GM19452 (cell line): ENCODE results near the gene SORL1.

Experiments used
- ATAC-seq: cut with Tn5 transposase; IDR thresholded peaks from one replicate; pipeline ENCODE4 v1.9.1; 2021; ENCODE audit not compliant: unreplicated experiment

SORL1 gene

DNA sequence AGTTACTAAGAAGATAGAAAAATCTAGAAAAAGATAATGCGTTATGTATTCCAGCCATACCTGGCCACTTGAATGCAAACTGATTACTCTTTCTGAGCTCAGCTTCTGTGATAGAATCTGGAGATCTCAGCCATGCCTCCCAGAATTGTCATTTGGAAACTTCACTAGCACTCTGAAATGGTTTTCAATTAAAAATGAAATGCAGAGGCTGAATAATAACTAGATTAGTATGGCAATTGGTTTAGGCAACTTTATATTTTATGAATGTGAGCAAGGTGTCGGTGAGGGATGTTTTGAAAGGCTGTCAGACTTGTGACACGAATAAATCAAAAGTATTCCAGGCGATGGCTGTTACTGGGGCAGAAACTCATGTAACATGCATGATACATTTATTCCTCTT is 129.5 kb downstream of the SORL1 start:
- ATAC-seq: no peak

- no peak for ATAC-seq
Observed at GRCh38 chr11:121582296-121582695, 130.2 kb downstream of the SORL1 start.

GRCh38 chr11:121583825-121584224 is 131.7 kb downstream of the SORL1 start:
- ATAC-seq: no peak

- ATAC-seq: no peak
Observed at GRCh38 chr11:121586750-121587149, 134.6 kb downstream of the SORL1 start.

- no peak for ATAC-seq
Observed at GRCh38 chr11:121587182-121587581, 135.1 kb downstream of the SORL1 start.

DNA sequence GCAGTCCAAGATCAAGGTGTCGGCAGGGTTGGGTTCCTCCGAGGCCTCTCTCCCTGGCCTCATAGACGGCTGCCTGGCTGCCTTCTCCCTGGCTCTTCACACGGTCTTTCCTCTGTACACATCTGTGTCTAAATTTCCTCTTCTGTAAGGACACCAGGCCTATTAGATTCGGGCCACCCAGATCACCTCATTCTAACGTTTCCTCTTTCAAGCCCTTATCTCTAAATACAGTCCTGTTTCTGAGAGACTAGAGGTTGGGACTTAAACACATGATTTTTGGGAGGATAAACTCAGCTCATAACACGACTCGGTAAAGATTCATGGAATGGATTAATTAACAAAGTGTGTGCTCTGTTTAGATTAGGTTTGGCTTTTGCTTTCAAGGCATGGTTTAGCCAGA is 136.6 kb downstream of the SORL1 start:
- no peak for ATAC-seq

GRCh38 chr11:121589946-121590537 is 137.9 kb downstream of the SORL1 start:
- peak; percentile 85 for ATAC-seq

- ATAC-seq: no peak
Observed at GRCh38 chr11:121590772-121591404, 138.8 kb downstream of the SORL1 start.

- peak; percentile 32 for ATAC-seq
Observed at GRCh38 chr11:121591405-121592033, 139.4 kb downstream of the SORL1 start.

GRCh38 chr11:121592708-121593107 is 140.6 kb downstream of the SORL1 start:
- no peak for ATAC-seq

- ATAC-seq: no peak
Observed at GRCh38 chr11:121595717-121596161, 143.6 kb downstream of the SORL1 start.

- ATAC-seq: no peak
Observed at GRCh38 chr11:121596195-121597155, 144.4 kb downstream of the SORL1 start.

GRCh38 chr11:121603316-121603715 is 151.2 kb downstream of the SORL1 start:
- ATAC-seq: no peak

- ATAC-seq: no peak
Observed at GRCh38 chr11:121604152-121604551, 152.0 kb downstream of the SORL1 start.

GRCh38 chr11:121606354-121606753 is 154.2 kb downstream of the SORL1 start:
- no peak for ATAC-seq

DNA sequence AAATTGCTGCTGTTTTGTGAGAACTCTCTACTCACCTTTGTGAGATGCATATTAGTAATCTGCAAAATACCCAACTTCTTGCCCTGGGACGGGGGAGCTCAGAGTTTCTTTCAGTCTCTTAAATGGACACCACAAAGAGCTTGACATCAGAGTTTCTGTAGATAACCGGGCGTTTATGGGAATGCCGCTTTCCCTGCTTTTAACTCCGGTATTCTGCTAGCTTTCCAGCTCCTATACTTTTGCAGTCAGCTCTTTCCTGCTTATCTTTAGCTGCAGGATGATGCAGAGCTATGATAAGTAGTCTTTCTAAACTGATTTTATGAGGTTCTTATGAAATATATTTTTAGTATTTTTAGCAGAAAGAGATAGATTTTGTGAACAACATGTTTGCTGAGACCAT is 155.2 kb downstream of the SORL1 start:
- ATAC-seq: no peak

GRCh38 chr11:121608545-121609098 is 156.5 kb downstream of the SORL1 start:
- no peak for ATAC-seq

DNA sequence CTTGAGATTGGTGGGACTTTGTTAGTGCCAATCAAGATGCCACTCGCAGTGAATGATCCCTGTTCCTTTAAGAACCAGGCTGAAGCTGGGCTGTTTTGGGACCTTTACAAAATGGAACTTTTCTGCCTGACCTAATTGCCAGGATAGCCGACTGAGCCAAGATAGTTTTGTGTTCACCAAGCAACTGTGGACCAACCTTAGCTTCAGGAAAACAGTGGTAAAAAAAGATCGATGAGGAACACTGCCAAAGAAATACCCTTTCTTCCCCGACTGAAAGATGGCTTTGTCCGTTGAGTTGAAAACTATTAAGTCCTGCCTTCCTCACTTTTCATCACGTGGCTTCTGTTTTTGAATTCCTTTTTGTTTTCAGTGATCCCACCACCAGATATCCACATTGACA is 158.6 kb downstream of the SORL1 start:
- no peak for ATAC-seq

- ATAC-seq: no peak
Observed at GRCh38 chr11:121611242-121611641, 159.1 kb downstream of the SORL1 start.

DNA sequence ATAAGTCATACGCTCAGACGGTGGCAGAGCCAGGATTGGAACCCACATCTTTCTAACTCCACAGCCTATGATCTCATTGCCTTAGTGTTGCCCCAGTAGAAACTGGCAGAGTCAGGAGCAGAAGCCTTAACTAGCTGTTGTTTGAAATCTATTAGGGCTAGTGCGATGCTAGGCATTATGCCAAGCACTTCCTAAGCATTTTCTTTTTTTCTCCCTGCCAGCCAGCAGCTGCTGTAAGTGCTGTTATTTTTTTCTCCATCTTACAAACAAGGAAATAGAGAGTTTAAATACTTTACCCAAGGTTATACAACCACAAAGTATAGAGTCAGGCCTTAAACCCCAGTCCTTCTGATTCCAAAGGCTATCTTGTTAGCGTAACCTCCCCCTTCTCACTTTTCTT is 161.6 kb downstream of the SORL1 start:
- no peak for ATAC-seq

GRCh38 chr11:121614636-121615240 is 162.6 kb downstream of the SORL1 start:
- ATAC-seq: no peak
